H9 (cell line): ENCODE results near the gene HS1BP3. TPM values are rescaled to one million over a fixed set of nuclear protein-coding genes. Genes with fewer than 3 reads are reported as not detected.

ENCODE experiments used
- DNase-seq: peaks from one replicate; pipeline ENCODE4 v3.0.0-alpha.2; 2017
- H2AFZ ChIP-seq: one replicate; pipeline ENCODE4 v1.6.1; 2013; ENCODE audit warnings: mild to moderate bottlenecking, low read length, control low read depth, moderate library complexity
- H2AK5ac ChIP-seq: 2 replicates; pipeline ENCODE4 v1.6.1; 2013; ENCODE audit warnings: low read length, control low read depth, mixed read lengths; ENCODE audit not compliant: insufficient read length
- H2BK120ac ChIP-seq: one replicate; pipeline ENCODE4 v1.6.1; 2013; ENCODE audit warnings: low read depth, mild to moderate bottlenecking, low read length, control low read depth, inconsistent platforms; ENCODE audit not compliant: poor library complexity, severe bottlenecking
- H2BK12ac ChIP-seq: 2 replicates; pipeline ENCODE4 v1.6.1; 2013; ENCODE audit warnings: low read length, control low read depth, mixed read lengths, low read depth; ENCODE audit not compliant: insufficient read length
- H2BK15ac ChIP-seq: 2 replicates; pipeline ENCODE4 v1.6.1; 2013; ENCODE audit warnings: low read depth, low read length, control low read depth
- H2BK20ac ChIP-seq: one replicate; pipeline ENCODE4 v1.6.1; 2013; ENCODE audit warnings: low read depth, mild to moderate bottlenecking, low read length, control low read depth, inconsistent platforms; ENCODE audit not compliant: poor library complexity, severe bottlenecking
- H2BK5ac ChIP-seq: 2 replicates; pipeline ENCODE4 v1.6.1; 2013; ENCODE audit warnings: low read length, control low read depth, mixed read lengths; ENCODE audit not compliant: insufficient read length
- H3K14ac ChIP-seq: 2 replicates; pipeline ENCODE4 v1.6.1; 2013; ENCODE audit warnings: low read length, control low read depth; ENCODE audit not compliant: insufficient read depth
- H3K18ac ChIP-seq: 2 replicates; pipeline ENCODE4 v1.6.1; 2013; ENCODE audit warnings: low read depth, mild to moderate bottlenecking, mixed read lengths, low read length, control low read depth; ENCODE audit not compliant: insufficient read length
- H3K23ac ChIP-seq: 2 replicates; pipeline ENCODE4 v1.6.1; 2013; ENCODE audit warnings: low read length, control low read depth, mixed read lengths, low read depth; ENCODE audit not compliant: insufficient read length
- H3K23me2 ChIP-seq: 2 replicates; pipeline ENCODE4 v1.6.1; 2013; ENCODE audit warnings: low read depth, mild to moderate bottlenecking, mixed read lengths, low read length, control low read depth; ENCODE audit not compliant: insufficient read length, poor library complexity, severe bottlenecking
- H3K27ac ChIP-seq: 2 replicates; pipeline ENCODE4 v1.5.1; 2013; ENCODE audit warnings: low read length, control low read depth, mixed read lengths, low read depth; ENCODE audit not compliant: insufficient read length
- H3K27me3 ChIP-seq: 2 replicates; pipeline ENCODE4 v1.6.1; 2013; ENCODE audit warnings: low read length, control low read depth, inconsistent platforms; ENCODE audit not compliant: insufficient read depth
- H3K4ac ChIP-seq: 2 replicates; pipeline ENCODE4 v1.6.1; 2013; ENCODE audit warnings: low read depth, mild to moderate bottlenecking, control low read depth, inconsistent platforms, low read length, moderate library complexity
- H3K4me1 ChIP-seq: 2 replicates; pipeline ENCODE4 v1.6.1; 2013; ENCODE audit warnings: low read length, control low read depth, inconsistent platforms; ENCODE audit not compliant: insufficient read depth
- H3K4me2 ChIP-seq: 2 replicates; pipeline ENCODE4 v1.6.1; 2013; ENCODE audit warnings: low read length, control low read depth, mixed read lengths; ENCODE audit not compliant: insufficient read length, insufficient read depth
- H3K56ac ChIP-seq: 2 replicates; pipeline ENCODE4 v1.6.1; 2013; ENCODE audit warnings: low read depth, mild to moderate bottlenecking, mixed read lengths, low read length, control low read depth; ENCODE audit not compliant: insufficient read length
- H3K79me1 ChIP-seq: 2 replicates; pipeline ENCODE4 v1.6.1; 2013; ENCODE audit warnings: low read depth, mild to moderate bottlenecking, moderate library complexity, low read length, control low read depth, inconsistent platforms; ENCODE audit not compliant: insufficient read depth, poor library complexity, severe bottlenecking
- H3K79me2 ChIP-seq: 2 replicates; pipeline ENCODE4 v1.6.1; 2013; ENCODE audit warnings: low read length, control low read depth, inconsistent platforms; ENCODE audit not compliant: insufficient read depth
- H3K9ac ChIP-seq: 2 replicates; pipeline ENCODE4 v1.6.1; 2013; ENCODE audit warnings: low read length, control low read depth, mixed read lengths; ENCODE audit not compliant: insufficient read length; ENCODE audit errors: extremely low read depth
- H3K9me3 ChIP-seq: one replicate; pipeline ENCODE4 v1.6.1; 2013; ENCODE audit warnings: low read depth, low read length, inconsistent platforms; ENCODE audit not compliant: control insufficient read depth
- H3T11ph ChIP-seq: one replicate; pipeline ENCODE4 v1.6.1; 2013; ENCODE audit warnings: mild to moderate bottlenecking, low read length, control low read depth, inconsistent platforms
- H4K20me1 ChIP-seq: one replicate; pipeline ENCODE4 v1.6.1; 2013; ENCODE audit not compliant: control insufficient read depth, insufficient read length, insufficient read depth
- H4K5ac ChIP-seq: 2 replicates; pipeline ENCODE4 v1.6.1; 2013; ENCODE audit warnings: low read depth, mild to moderate bottlenecking, mixed read lengths, low read length, control low read depth; ENCODE audit not compliant: insufficient read length
- H4K8ac ChIP-seq: replicated peaks from 2 replicates; pipeline ENCODE4 v1.6.1; 2013; ENCODE audit warnings: low read length, control low read depth, mixed read lengths, low read depth; ENCODE audit not compliant: insufficient read length
- H4K91ac ChIP-seq: 2 replicates; pipeline ENCODE4 v1.6.1; 2013; ENCODE audit warnings: low read depth, mild to moderate bottlenecking, moderate library complexity, mixed read lengths, low read length, control low read depth; ENCODE audit not compliant: insufficient read length
- H3K27ac Mint-ChIP-seq, 3 experiments: 2 replicates in 2 of 3; 3 replicates in 1 of 3; pipeline ENCODE4 v1.8.0; 2020 to 2021; ENCODE audit warnings: mixed read lengths in 3 of 3, mild to moderate bottlenecking in 1 of 3, moderate library complexity in 1 of 3
- H3K27me3 Mint-ChIP-seq: 2 replicates; pipeline ENCODE4 v1.8.0; 2021; ENCODE audit warnings: low read depth, mild to moderate bottlenecking, moderate library complexity, mixed read lengths
- H3K36me3 Mint-ChIP-seq, 3 experiments: 2 replicates in 2 of 3; 3 replicates in 1 of 3; pipeline ENCODE4 v1.8.0; 2020 to 2021; ENCODE audit warnings: low read depth in 3 of 3, mixed read lengths in 3 of 3; ENCODE audit not compliant: insufficient read depth in 1 of 3
- H3K4me1 Mint-ChIP-seq, 2 experiments: 2 replicates each; pipeline ENCODE4 v1.8.0; 2020; ENCODE audit warnings: mixed read lengths in 2 of 2
- H3K4me3 Mint-ChIP-seq, 2 experiments: 2 replicates in 1 of 2; 3 replicates in 1 of 2; pipeline ENCODE4 v1.8.0; 2020 to 2021; ENCODE audit warnings: mild to moderate bottlenecking in 2 of 2, mixed read lengths in 2 of 2, moderate library complexity in 1 of 2
- H3K9me3 Mint-ChIP-seq, 2 experiments: 2 replicates in 1 of 2; 3 replicates in 1 of 2; pipeline ENCODE4 v1.8.0; 2020; ENCODE audit warnings: mild to moderate bottlenecking in 2 of 2, mixed read lengths in 2 of 2, moderate library complexity in 1 of 2
- WGBS: extraction: QIAGEN DNeasy Blood & Tissue Kit; methylation state at CpG from one replicate; pipeline ENCODE4 v1.1.7; 2013; ENCODE audit warnings: missing lambda C conversion rate, low lambda C conversion rate, mixed read lengths; ENCODE audit not compliant: insufficient read length; ENCODE audit errors: extremely low coverage; 5-methylcytosine and 5-hydroxymethylcytosine counted together
- total RNA-seq: library from RNA; stranded (reverse); gene quantifications from 2 replicates; pipeline ENCODE4 v1.2.1, GENCODE V29; 2021
- TF ChIP-seq, protein P1 (sequence below): fragments of 200-600 bp; sonication (generic); conservative IDR thresholded peaks from 3 replicates; pipeline ENCODE4 v1.8.0; 2021; ENCODE audit warnings: antibody characterized with exemption, mild to moderate bottlenecking

Gene HS1BP3
- total RNA-seq, 1 experiment from 2014 or later = 11.1 TPM

- no peaks in the 10 kb centered on the region for H4K20me1 ChIP-seq
- Mint-ChIP-seq H3K36me3 (peaks cover 0 to 4% (median 0%) of the 10 kb centered on the region in 3 experiments; a peak in 3 of 7 replicates), H3K27ac (no peak overlapping the region), H3K4me1 (peaks cover 27 to 31% of the 10 kb centered on the region in 2 experiments), H3K4me3 (no peak overlapping the region), H3K9me3 (no peaks in the 10 kb centered on the region), H3K27me3 (no peaks in the 10 kb centered on the region)
- no peak overlapping the region for H4K8ac ChIP-seq
- H3K79me2 ChIP-seq = no peaks in the 10 kb centered on the region
- no peak overlapping the region for H3T11ph ChIP-seq
- DNase-seq = no peak
- H4K91ac ChIP-seq = no peak overlapping the region
- H3K9me3 ChIP-seq = no peaks in the 10 kb centered on the region
- no peak overlapping the region for H2BK12ac ChIP-seq
- TF ChIP-seq, protein P1, sequence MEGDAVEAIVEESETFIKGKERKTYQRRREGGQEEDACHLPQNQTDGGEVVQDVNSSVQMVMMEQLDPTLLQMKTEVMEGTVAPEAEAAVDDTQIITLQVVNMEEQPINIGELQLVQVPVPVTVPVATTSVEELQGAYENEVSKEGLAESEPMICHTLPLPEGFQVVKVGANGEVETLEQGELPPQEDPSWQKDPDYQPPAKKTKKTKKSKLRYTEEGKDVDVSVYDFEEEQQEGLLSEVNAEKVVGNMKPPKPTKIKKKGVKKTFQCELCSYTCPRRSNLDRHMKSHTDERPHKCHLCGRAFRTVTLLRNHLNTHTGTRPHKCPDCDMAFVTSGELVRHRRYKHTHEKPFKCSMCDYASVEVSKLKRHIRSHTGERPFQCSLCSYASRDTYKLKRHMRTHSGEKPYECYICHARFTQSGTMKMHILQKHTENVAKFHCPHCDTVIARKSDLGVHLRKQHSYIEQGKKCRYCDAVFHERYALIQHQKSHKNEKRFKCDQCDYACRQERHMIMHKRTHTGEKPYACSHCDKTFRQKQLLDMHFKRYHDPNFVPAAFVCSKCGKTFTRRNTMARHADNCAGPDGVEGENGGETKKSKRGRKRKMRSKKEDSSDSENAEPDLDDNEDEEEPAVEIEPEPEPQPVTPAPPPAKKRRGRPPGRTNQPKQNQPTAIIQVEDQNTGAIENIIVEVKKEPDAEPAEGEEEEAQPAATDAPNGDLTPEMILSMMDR = no peak
- no peak overlapping the region for H3K9ac ChIP-seq
- H2BK20ac ChIP-seq = no peak overlapping the region
- no peaks in the 10 kb centered on the region for H3K23me2 ChIP-seq
- WGBS = no CpG with 5 or more reads among the region's 9 CpGs
- no peak overlapping the region for H3K4me2 ChIP-seq
- no peak overlapping the region for H3K18ac ChIP-seq
- no peak overlapping the region for H3K14ac ChIP-seq
- H3K27ac ChIP-seq = no peak overlapping the region
- H3K27me3 ChIP-seq = no peaks in the 10 kb centered on the region
- no peak overlapping the region for H2BK5ac ChIP-seq
- H3K23ac ChIP-seq = no peak overlapping the region
- H3K79me1 ChIP-seq = no peaks in the 10 kb centered on the region
- no peak overlapping the region for H4K5ac ChIP-seq
- no peak overlapping the region for H3K56ac ChIP-seq
- H3K4ac ChIP-seq = no peak overlapping the region
- no peak overlapping the region for H2AFZ ChIP-seq
- H3K4me1 ChIP-seq = no peaks in the 10 kb centered on the region; the same call in 1 of the 2 replicates
- H2AK5ac ChIP-seq = no peak overlapping the region
- H2BK15ac ChIP-seq = no peak overlapping the region
- H2BK120ac ChIP-seq = no peak overlapping the region
Observed at GRCh38 chr2:20634507-20635112, 16.3 kb downstream of the HS1BP3 start.
